Activated CD4-positive, CD25-positive, alpha-beta regulatory T cell treated with anti-CD3 and anti-CD28 coated beads, Interleukin-2, amount 50 U/mL, for 24 hours (primary cell): Measurements from ENCODE around the gene ACTN2.

Experiments used
- ATAC-seq, 2 donors: fragments of 150-1000 bp; cut with Tn5 transposase; one replicate each; pipeline ENCODE4 v1.10.0; 2021; ENCODE audit warnings: mild to moderate bottlenecking in 1 of 2, moderate library complexity in 1 of 2

ACTN2 gene

GRCh38 chr1:236785477-236785876 lies 99.2 kb downstream of the ACTN2 start:
- ATAC-seq, result no peak

- ATAC-seq, result no peak
Observed at GRCh38 chr1:236786453-236786852, 100.2 kb downstream of the ACTN2 start.

- ATAC-seq, result no peak
Observed at GRCh38 chr1:236794585-236795034, 108.3 kb downstream of the ACTN2 start.

- ATAC-seq, result peak; percentile 95 to 97
Observed at GRCh38 chr1:236795035-236795756, 108.9 kb downstream of the ACTN2 start, which contains the start of gene MTR. Gene MTR (plus strand): TSS chr1:236795292. CDS start chr1:236795704, 412 bp downstream.

GRCh38 chr1:236795757-236796667 lies 109.7 kb downstream of the ACTN2 start:
- ATAC-seq, result no peak

GRCh38 chr1:236799001-236799400 lies 112.7 kb downstream of the ACTN2 start:
- ATAC-seq, result no peak

GRCh38 chr1:236800002-236800620 lies 113.8 kb downstream of the ACTN2 start:
- ATAC-seq, result no peak

- ATAC-seq, result peak; percentile 27 to 34
Observed at GRCh38 chr1:236800623-236801022, 114.3 kb downstream of the ACTN2 start.

GRCh38 chr1:236802264-236802663 lies 116.0 kb downstream of the ACTN2 start:
- no peak for ATAC-seq

- peak in 1 of 2 donors; percentile 45 for ATAC-seq
Observed at GRCh38 chr1:236806634-236807033, 120.3 kb downstream of the ACTN2 start.

- no peak for ATAC-seq
Observed at GRCh38 chr1:236808005-236808404, 121.7 kb downstream of the ACTN2 start.

- ATAC-seq, result no peak
Observed at GRCh38 chr1:236808564-236809130, 122.3 kb downstream of the ACTN2 start.

- ATAC-seq, result no peak
Observed at GRCh38 chr1:236809148-236809547, 122.8 kb downstream of the ACTN2 start.

- ATAC-seq, result no peak
Observed at GRCh38 chr1:236810018-236810417, 123.7 kb downstream of the ACTN2 start.

- ATAC-seq, result no peak
Observed at GRCh38 chr1:236812334-236813030, 126.2 kb downstream of the ACTN2 start.
